SK-N-SH (cell line): Measurements from ENCODE around the gene TTF2.

ENCODE experiments used
- EP300 ChIP-seq, 2 experiments: IDR thresholded peaks; 2 replicates each; pipeline versions ENCODE4 v1.4.0 to v1.6.1; 2012; ENCODE audit warnings: borderline replicate concordance in 1 of 2, low read depth in 1 of 2, low read length in 1 of 2
- FOXJ3 ChIP-seq: sonication (generic); formaldehyde crosslinking; IDR thresholded peaks from 2 replicates; pipeline ENCODE4 v1.5.1; 2020; ENCODE audit warnings: mild to moderate bottlenecking, missing genetic modification reagents
- GABPA ChIP-seq: IDR thresholded peaks from 2 replicates; pipeline ENCODE4 v1.4.0; 2012; ENCODE audit warnings: low read depth, mild to moderate bottlenecking
- GATA2 ChIP-seq: sonication (generic); formaldehyde crosslinking; IDR thresholded peaks from 2 replicates; pipeline ENCODE4 v1.5.0; 2020; ENCODE audit warnings: mild to moderate bottlenecking, missing genetic modification reagents
- MXI1 ChIP-seq: IDR thresholded peaks from 2 replicates; pipeline ENCODE4 v1.6.1; 2012; ENCODE audit warnings: mild to moderate bottlenecking, low read depth, low read length, improper control_type of control experiment
- NFIC ChIP-seq: IDR thresholded peaks from 2 replicates; pipeline ENCODE4 v1.4.0; 2012; ENCODE audit warnings: borderline replicate concordance
- RAD21 ChIP-seq: IDR thresholded peaks from 2 replicates; pipeline ENCODE4 v1.6.1; 2012; ENCODE audit warnings: mild to moderate bottlenecking, low read length
- SIN3A ChIP-seq: IDR thresholded peaks from 2 replicates; pipeline ENCODE4 v1.6.1; 2012; ENCODE audit warnings: low read depth, mild to moderate bottlenecking, low read length, moderate library complexity, borderline replicate concordance
- TAF1 ChIP-seq: IDR thresholded peaks from 2 replicates; pipeline ENCODE4 v1.6.1; 2012; ENCODE audit warnings: low read depth, mild to moderate bottlenecking, low read length, moderate library complexity, borderline replicate concordance
- USF1 ChIP-seq: IDR thresholded peaks from 2 replicates; pipeline ENCODE4 v1.4.0; 2012; ENCODE audit warnings: low read depth, borderline replicate concordance
- TF ChIP-seq, protein P1 (sequence below): fragments of 200-600 bp; sonication (generic); IDR thresholded peaks from 2 replicates; pipeline ENCODE4 v1.6.1; 2017; ENCODE audit warnings: antibody characterized with exemption, mild to moderate bottlenecking, moderate library complexity
- TF ChIP-seq, protein P2 (sequence below): fragments of 150-350 bp; IDR thresholded peaks from 2 replicates; pipeline ENCODE4 v1.6.1; 2017; ENCODE audit warnings: antibody characterized with exemption, low read length, low read depth, borderline replicate concordance
- TF ChIP-seq, protein P3 (sequence below): IDR thresholded peaks from 2 replicates; pipeline ENCODE4 v1.4.0; 2012; ENCODE audit warnings: low read depth

GRCh38 chr1:117044217-117044616 is 15.9 kb upstream of the TTF2 start:
- TF ChIP-seq, protein P1, sequence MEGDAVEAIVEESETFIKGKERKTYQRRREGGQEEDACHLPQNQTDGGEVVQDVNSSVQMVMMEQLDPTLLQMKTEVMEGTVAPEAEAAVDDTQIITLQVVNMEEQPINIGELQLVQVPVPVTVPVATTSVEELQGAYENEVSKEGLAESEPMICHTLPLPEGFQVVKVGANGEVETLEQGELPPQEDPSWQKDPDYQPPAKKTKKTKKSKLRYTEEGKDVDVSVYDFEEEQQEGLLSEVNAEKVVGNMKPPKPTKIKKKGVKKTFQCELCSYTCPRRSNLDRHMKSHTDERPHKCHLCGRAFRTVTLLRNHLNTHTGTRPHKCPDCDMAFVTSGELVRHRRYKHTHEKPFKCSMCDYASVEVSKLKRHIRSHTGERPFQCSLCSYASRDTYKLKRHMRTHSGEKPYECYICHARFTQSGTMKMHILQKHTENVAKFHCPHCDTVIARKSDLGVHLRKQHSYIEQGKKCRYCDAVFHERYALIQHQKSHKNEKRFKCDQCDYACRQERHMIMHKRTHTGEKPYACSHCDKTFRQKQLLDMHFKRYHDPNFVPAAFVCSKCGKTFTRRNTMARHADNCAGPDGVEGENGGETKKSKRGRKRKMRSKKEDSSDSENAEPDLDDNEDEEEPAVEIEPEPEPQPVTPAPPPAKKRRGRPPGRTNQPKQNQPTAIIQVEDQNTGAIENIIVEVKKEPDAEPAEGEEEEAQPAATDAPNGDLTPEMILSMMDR: no peak
- TF ChIP-seq SIN3A (no peak), FOXJ3 (CRISPR knock-in tag) (no peak), MXI1 (no peak), RAD21 (no peak), USF1 (no peak), GABPA (no peak), EP300 (IDR thresholded peaks at IDR 0.05; ENCODE audit: borderline replicate concordance in 1 of 2, low read depth in 1 of 2, low read length in 1 of 2) (no peak), TAF1 (no peak), GATA2 (CRISPR knock-in tag) (no peak), NFIC (no peak)
- TF ChIP-seq, protein P2, sequence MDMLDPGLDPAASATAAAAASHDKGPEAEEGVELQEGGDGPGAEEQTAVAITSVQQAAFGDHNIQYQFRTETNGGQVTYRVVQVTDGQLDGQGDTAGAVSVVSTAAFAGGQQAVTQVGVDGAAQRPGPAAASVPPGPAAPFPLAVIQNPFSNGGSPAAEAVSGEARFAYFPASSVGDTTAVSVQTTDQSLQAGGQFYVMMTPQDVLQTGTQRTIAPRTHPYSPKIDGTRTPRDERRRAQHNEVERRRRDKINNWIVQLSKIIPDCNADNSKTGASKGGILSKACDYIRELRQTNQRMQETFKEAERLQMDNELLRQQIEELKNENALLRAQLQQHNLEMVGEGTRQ: no peak
- TF ChIP-seq, protein P3, sequence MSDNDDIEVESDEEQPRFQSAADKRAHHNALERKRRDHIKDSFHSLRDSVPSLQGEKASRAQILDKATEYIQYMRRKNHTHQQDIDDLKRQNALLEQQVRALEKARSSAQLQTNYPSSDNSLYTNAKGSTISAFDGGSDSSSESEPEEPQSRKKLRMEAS: no peak
